K562 (cell line): ENCODE measurements around the gene FA2H. TPM values are rescaled to one million over a fixed set of nuclear protein-coding genes. Genes with fewer than 3 reads are reported as not detected.

Experiments used
- CBX1 ChIP-seq: sonication (generic); IDR thresholded peaks from 2 replicates; pipeline ENCODE4 v1.6.1; 2016; ENCODE audit warnings: antibody characterized with exemption, low read depth, mild to moderate bottlenecking
- CLOCK ChIP-seq: fragments of 250-450 bp; sonication (Bioruptor Pico); IDR thresholded peaks from 2 replicates; pipeline ENCODE4 v1.4.0; 2020; ENCODE audit warnings: mild to moderate bottlenecking, moderate library complexity, borderline replicate concordance
- CREB1 ChIP-seq, 2 experiments: sonication (generic) in 1 of 2; formaldehyde crosslinking in 1 of 2; IDR thresholded peaks; 2 replicates each; pipeline versions ENCODE4 v1.6.1 to v1.8.0; 2012 to 2022; ENCODE audit warnings: inconsistent platforms in 1 of 2, mild to moderate bottlenecking in 1 of 2, missing genetic modification reagents in 1 of 2, moderate library complexity in 1 of 2
- CTCF ChIP-seq, 3 experiments: IDR thresholded peaks in 2 of 3; conservative IDR thresholded peaks in 1 of 3; 2 replicates each; pipeline ENCODE4 v1.5.1; 2011 to 2012; ENCODE audit warnings: low read length in 3 of 3, mild to moderate bottlenecking in 3 of 3, control low read depth in 2 of 3, improper control_type of control experiment in 1 of 3, inconsistent platforms in 1 of 3, low read depth in 1 of 3, mixed read lengths in 1 of 3, moderate library complexity in 1 of 3; ENCODE audit not compliant: insufficient read depth in 2 of 3
- ELF2 ChIP-seq: fragments of 250-450 bp; sonication (Bioruptor Pico); IDR thresholded peaks from 2 replicates; pipeline ENCODE4 v1.5.0; 2021; ENCODE audit warnings: mild to moderate bottlenecking
- HMGXB4 ChIP-seq: sonication (generic); formaldehyde crosslinking; IDR thresholded peaks from 2 replicates; pipeline ENCODE4 v1.8.1; 2023; ENCODE audit warnings: mild to moderate bottlenecking, missing genetic modification reagents
- HNRNPL ChIP-seq: fragments of 200-400 bp; formaldehyde crosslinking; IDR thresholded peaks from 2 replicates; pipeline ENCODE4 v1.6.1; 2017; ENCODE audit warnings: low read depth, mild to moderate bottlenecking, low read length
- LCOR ChIP-seq: sonication (generic); formaldehyde crosslinking; IDR thresholded peaks from 2 replicates; pipeline ENCODE4 v1.8.0; 2022; ENCODE audit warnings: mild to moderate bottlenecking, missing genetic modification reagents
- MTA3 ChIP-seq: fragments of 450-650 bp; formaldehyde crosslinking; IDR thresholded peaks from 2 replicates; pipeline ENCODE4 v1.6.1; 2017; ENCODE audit warnings: mild to moderate bottlenecking, borderline replicate concordance
- NELFE ChIP-seq: IDR thresholded peaks from 2 replicates; pipeline ENCODE4 v1.6.1; 2011; ENCODE audit warnings: mild to moderate bottlenecking; ENCODE audit not compliant: insufficient read depth, insufficient read length
- NFXL1 ChIP-seq: fragments of 450-650 bp; formaldehyde crosslinking; IDR thresholded peaks from 2 replicates; pipeline ENCODE4 v1.4.0; 2021; ENCODE audit warnings: mild to moderate bottlenecking
- NR3C1 ChIP-seq: sonication (generic); formaldehyde crosslinking; IDR thresholded peaks from 2 replicates; pipeline ENCODE4 v1.8.1; 2022; ENCODE audit warnings: missing genetic modification reagents
- RBM39 ChIP-seq: fragments of 200-400 bp; formaldehyde crosslinking; optimal IDR thresholded peaks from 2 replicates; pipeline ENCODE3; 2018; ENCODE audit warnings: low read depth, low read length
- SPI1 ChIP-seq: IDR thresholded peaks from 2 replicates; pipeline ENCODE4 v1.6.1; 2011; ENCODE audit warnings: low read depth, low read length, control low read depth, borderline replicate concordance
- STAT5B ChIP-seq: fragments of 250-450 bp; sonication (Bioruptor Pico); IDR thresholded peaks from 2 replicates; pipeline ENCODE4 v1.8.0; 2021; ENCODE audit warnings: mild to moderate bottlenecking, inconsistent platforms
- UBTF ChIP-seq, 2 experiments: IDR thresholded peaks; 2 replicates each; pipeline ENCODE4 v1.6.1; 2012; ENCODE audit warnings: improper control_type of control experiment in 2 of 2, low read depth in 2 of 2, low read length in 2 of 2, borderline replicate concordance in 1 of 2
- ZNF507 ChIP-seq: conservative IDR thresholded peaks from 2 replicates; pipeline ENCODE4 v1.6.1; 2017; ENCODE audit warnings: missing genetic modification characterization, missing compliant biosample characterization
- ZNF75A ChIP-seq: fragments of 450-650 bp; formaldehyde crosslinking; IDR thresholded peaks from 2 replicates; pipeline ENCODE4 v1.4.0; 2020; ENCODE audit warnings: mild to moderate bottlenecking
- polyA plus RNA-seq, 8 experiments: library from polyadenylated mRNA; depleted of rRNA in 4 of 8; stranded (reverse) in 5 of 8; unstranded in 3 of 8; fragments of >200 nt; fragmentation: Nextera tagmentation in 2 of 8; fragmentation: Illumina TruSeq in 1 of 8; extraction: Ambion mirVana in 2 of 8; extraction: Trizol in 1 of 8; gene quantifications; 2 replicates each; pipeline versions ENCODE4 v1.2.1 to v1.2.3, GENCODE V29; 2011 to 2014; ENCODE audit warnings: inconsistent platforms in 1 of 8, missing spikeins in 1 of 8
- total RNA-seq, 7 experiments: library from RNA; depleted of rRNA in 6 of 7; stranded (reverse); fragments of >200 nt in 6 of 7; fragmentation: Illumina TruSeq in 2 of 7; extraction: Trizol in 2 of 7; gene quantifications; 2 replicates each; pipeline versions ENCODE4 v1.2.1 to v1.2.3, GENCODE V29; 2011 to 2021; ENCODE audit warnings: low replicate concordance in 1 of 7

The FA2H gene
- total and polyA plus RNA-seq, 9 of the 15 experiments (the other 6 are each of a cell fraction or from before 2014, with no cell fraction given) = not detected

GRCh38 chr16:74774223-74775139 is at the start of gene FA2H (continued):
- TF ChIP-seq CREB1 (IDR thresholded peaks at IDR 0.05) = no peak
- no peak for TF ChIP-seq CREB1 (CRISPR knock-in tag; IDR thresholded peaks at IDR 0.05)
- 0 out of 2 replicates have a peak, but pooled peaks have one; percentile 52 for TF ChIP-seq HNRNPL
- TF ChIP-seq STAT5B (CRISPR knock-in tag) = no peak
- TF ChIP-seq NR3C1 = no peak
- TF ChIP-seq ELF2 = no peak
- TF ChIP-seq HMGXB4 = no peak
- TF ChIP-seq ZNF75A (CRISPR knock-in tag) = no peak
- TF ChIP-seq SPI1 = no peak
- TF ChIP-seq CLOCK (CRISPR knock-in tag) = no peak
- TF ChIP-seq NFXL1 (CRISPR knock-in tag) = no peak
- TF ChIP-seq CTCF (IDR thresholded peaks at IDR 0.05 in 2 of 3, conservative IDR thresholded peaks at IDR 0.05 in 1 of 3; ENCODE audit: insufficient read depth in 2 of 3, low read depth in 1 of 3, low read length in 3 of 3) = peak; percentile 8 to 49 (median 15); a peak in 2 of 6 replicates
- 0 out of 2 replicates have a peak, but pooled peaks have one; percentile 58 for TF ChIP-seq MTA3
- no peak for TF ChIP-seq LCOR (CRISPR knock-in tag)
- no peak for TF ChIP-seq CBX1
- no peak for TF ChIP-seq RBM39
- no peak for TF ChIP-seq NELFE
- TF ChIP-seq UBTF (IDR thresholded peaks at IDR 0.05; ENCODE audit: borderline replicate concordance in 1 of 2, low read depth in 2 of 2, low read length in 2 of 2) = peak; percentile 31 to 53; a peak in 1 of 4 replicates
- TF ChIP-seq ZNF507 (tag) = no peak
